Lung (tissue), 12 donors: ENCODE results near the gene IGFBP3. TPM values are rescaled to one million over a fixed set of nuclear protein-coding genes. Genes with fewer than 3 reads are reported as not detected.

Source experiments
- ATAC-seq: fragments of 200-7000 bp; cut with Tn5 transposase; one replicate; pipeline ENCODE4 v1.9.1; 2020; ENCODE audit warnings: moderate number of reproducible peaks; ENCODE audit not compliant: insufficient read depth, low FRiP score
- DNase-seq, 3 donors: peaks; one replicate each; pipeline ENCODE4 v3.0.0-alpha.2; 2013 to 2017
- H3K27ac ChIP-seq, 2 donors: one replicate each; pipeline ENCODE4 v1.5.1; 2013; ENCODE audit warnings: mild to moderate bottlenecking in 2 of 2, moderate library complexity in 2 of 2, control low read depth in 1 of 2, inconsistent platforms in 1 of 2, low read depth in 1 of 2, low read length in 1 of 2
- H3K27me3 ChIP-seq, 3 donors: one replicate each; pipeline ENCODE4 v1.5.1; 2013; ENCODE audit warnings: low read length in 2 of 3; ENCODE audit not compliant: control insufficient read depth in 3 of 3, insufficient read depth in 3 of 3
- H3K36me3 ChIP-seq, 4 donors: one replicate each; pipeline ENCODE4 v1.5.1; 2013; ENCODE audit warnings: low read length in 4 of 4, mild to moderate bottlenecking in 1 of 4, moderate library complexity in 1 of 4; ENCODE audit not compliant: control insufficient read depth in 4 of 4, insufficient read depth in 4 of 4
- H3K4me1 ChIP-seq, 5 donors: one replicate each; pipeline ENCODE4 v1.5.1; 2013; ENCODE audit warnings: low read length in 5 of 5, mild to moderate bottlenecking in 2 of 5, moderate library complexity in 1 of 5; ENCODE audit not compliant: control insufficient read depth in 5 of 5, insufficient read depth in 5 of 5
- H3K4me3 ChIP-seq: one replicate; pipeline ENCODE4 v1.5.1; 2013; ENCODE audit warnings: mild to moderate bottlenecking, control low read depth, moderate library complexity
- H3K9ac ChIP-seq, 2 donors: one replicate each; pipeline ENCODE4 v1.5.1; 2013; ENCODE audit warnings: low read length in 2 of 2, control low read depth in 1 of 2; ENCODE audit not compliant: insufficient read depth in 1 of 2
- H3K9me3 ChIP-seq, 4 donors: one replicate each; pipeline ENCODE4 v1.5.1; 2013; ENCODE audit warnings: low read length in 3 of 4, mild to moderate bottlenecking in 1 of 4, moderate library complexity in 1 of 4; ENCODE audit not compliant: control insufficient read depth in 4 of 4, insufficient read depth in 3 of 4
- WGBS, 2 donors: extraction: QIAGEN DNeasy Blood & Tissue Kit; methylation state at CpG; one replicate each; pipeline ENCODE4 v1.1.7; 2013; 5-methylcytosine and 5-hydroxymethylcytosine counted together
- polyA plus RNA-seq, 2 donors: library from polyadenylated mRNA; stranded (reverse); fragments of 200-250 nt; gene quantifications; one replicate each; pipeline ENCODE4 v1.2.1, GENCODE V29; 2013
- total RNA-seq, 2 donors: library from RNA; depleted of rRNA in 1 of 2; stranded (reverse); fragments of >200 nt in 1 of 2; gene quantifications; one replicate each; pipeline ENCODE4 v1.2.1, GENCODE V29; 2014 to 2021
- TF ChIP-seq, protein P1 (sequence below): IDR thresholded peaks from 2 replicates; pipeline ENCODE4 v1.5.1; 2012; ENCODE audit warnings: mild to moderate bottlenecking; ENCODE audit errors: control extremely low read depth, extremely low read depth
- donor health status: control.
- donor health status: control.
- donor health status: Bipolar disorder and iron deficiency.
- donor health status: healthy.
- donor health status: DM: yes; HTN: yes; CAD: no.

IGFBP3 gene
- total and polyA plus RNA-seq, 4 donors, result 29.2 to 76.5 (median 58.4) TPM

DNA sequence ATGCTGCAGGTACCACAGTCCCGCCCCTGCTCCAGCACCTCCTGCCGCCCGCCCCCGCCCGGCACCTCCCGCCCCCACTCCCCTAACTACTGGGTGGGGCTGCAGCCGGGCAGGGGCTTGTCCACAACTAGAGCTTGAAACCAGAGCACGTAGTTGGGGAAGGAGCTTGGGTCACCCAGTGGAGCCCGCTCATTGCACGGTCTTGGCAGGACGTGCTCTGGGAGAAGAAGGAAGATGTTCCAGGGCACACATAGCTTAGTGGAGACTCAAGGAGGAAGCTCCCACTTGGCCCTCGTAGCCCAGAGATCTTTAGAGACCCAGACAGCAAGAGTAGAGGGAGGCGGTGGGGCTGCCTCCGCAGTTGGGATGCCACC is 32.1 kb downstream of the IGFBP3 start:
- DNase-seq (peak in 1 of 3 donors; percentile 5), ATAC-seq (peak; percentile 9)
- H3K27me3 ChIP-seq, result peaks cover 7 to 27% (median 15%) of the 10 kb centered on the region in 3 donors
- TF ChIP-seq, protein P1, sequence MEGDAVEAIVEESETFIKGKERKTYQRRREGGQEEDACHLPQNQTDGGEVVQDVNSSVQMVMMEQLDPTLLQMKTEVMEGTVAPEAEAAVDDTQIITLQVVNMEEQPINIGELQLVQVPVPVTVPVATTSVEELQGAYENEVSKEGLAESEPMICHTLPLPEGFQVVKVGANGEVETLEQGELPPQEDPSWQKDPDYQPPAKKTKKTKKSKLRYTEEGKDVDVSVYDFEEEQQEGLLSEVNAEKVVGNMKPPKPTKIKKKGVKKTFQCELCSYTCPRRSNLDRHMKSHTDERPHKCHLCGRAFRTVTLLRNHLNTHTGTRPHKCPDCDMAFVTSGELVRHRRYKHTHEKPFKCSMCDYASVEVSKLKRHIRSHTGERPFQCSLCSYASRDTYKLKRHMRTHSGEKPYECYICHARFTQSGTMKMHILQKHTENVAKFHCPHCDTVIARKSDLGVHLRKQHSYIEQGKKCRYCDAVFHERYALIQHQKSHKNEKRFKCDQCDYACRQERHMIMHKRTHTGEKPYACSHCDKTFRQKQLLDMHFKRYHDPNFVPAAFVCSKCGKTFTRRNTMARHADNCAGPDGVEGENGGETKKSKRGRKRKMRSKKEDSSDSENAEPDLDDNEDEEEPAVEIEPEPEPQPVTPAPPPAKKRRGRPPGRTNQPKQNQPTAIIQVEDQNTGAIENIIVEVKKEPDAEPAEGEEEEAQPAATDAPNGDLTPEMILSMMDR, result no peak
- WGBS, 2 donors, result 17 to 18% methylated on average over 14 of the region's 14 CpGs
- no peak overlapping the region for H3K9ac ChIP-seq
- H3K27ac ChIP-seq, result no peak overlapping the region
- H3K4me1 ChIP-seq, result peaks cover 0 to 8% (median 0%) of the 10 kb centered on the region in 5 donors
- H3K4me3 ChIP-seq, result no peak overlapping the region
- H3K9me3 ChIP-seq, result peaks cover 0 to 3% (median 0%) of the 10 kb centered on the region in 4 donors
- H3K36me3 ChIP-seq, result no peaks in the 10 kb centered on the region

DNA sequence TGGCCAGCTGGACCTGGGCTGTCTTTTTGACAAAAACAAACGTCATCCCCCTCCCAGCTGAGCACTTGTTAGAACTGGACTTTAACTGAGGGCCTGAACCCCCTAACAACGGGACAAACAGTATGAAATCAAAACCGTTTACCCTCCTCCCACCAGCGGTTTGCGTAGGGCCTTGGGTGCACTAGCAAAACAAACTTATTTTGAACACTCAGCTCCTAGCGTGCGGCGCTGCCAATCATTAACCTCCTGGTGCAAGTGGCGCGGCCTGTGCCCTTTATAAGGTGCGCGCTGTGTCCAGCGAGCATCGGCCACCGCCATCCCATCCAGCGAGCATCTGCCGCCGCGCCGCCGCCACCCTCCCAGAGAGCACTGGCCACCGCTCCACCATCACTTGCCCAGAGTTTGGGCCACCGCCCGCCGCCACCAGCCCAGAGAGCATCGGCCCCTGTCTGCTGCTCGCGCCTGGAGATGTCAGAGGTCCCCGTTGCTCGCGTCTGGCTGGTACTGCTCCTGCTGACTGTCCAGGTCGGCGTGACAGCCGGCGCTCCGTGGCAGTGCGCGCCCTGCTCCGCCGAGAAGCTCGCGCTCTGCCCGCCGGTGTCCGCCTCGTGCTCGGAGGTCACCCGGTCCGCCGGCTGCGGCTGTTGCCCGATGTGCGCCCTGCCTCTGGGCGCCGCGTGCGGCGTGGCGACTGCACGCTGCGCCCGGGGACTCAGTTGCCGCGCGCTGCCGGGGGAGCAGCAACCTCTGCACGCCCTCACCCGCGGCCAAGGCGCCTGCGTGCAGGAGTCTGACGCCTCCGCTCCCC is 32.7 kb downstream of the IGFBP3 start, which contains the start of gene IGFBP1:
IGFBP1 (plus strand) TSS at position 304 of the 808 bp plus-strand sequence; CDS start at position 469, 165 bp downstream.
- Histone ChIP-seq H3K4me1 (peaks cover 0 to 8% (median 0%) of the 10 kb centered on the region in 5 donors), H3K4me3 (no peak within 1 kb of the TSS), H3K9ac (no peak within 1 kb of the TSS), H3K27me3 (peaks cover 7 to 27% (median 15%) of the 10 kb centered on the region in 3 donors), H3K9me3 (peaks cover 0 to 3% (median 0%) of the 10 kb centered on the region in 4 donors), H3K27ac (no peak within 1 kb of the TSS), H3K36me3 (no peaks in the 10 kb centered on the region)
- DNase-seq, result peak; percentile 10 to 39 (median 31)
- ATAC-seq, result no peak
- TF ChIP-seq, protein P1, result no peak
- 3 to 4% methylated on average over 65 to 73 of the region's 73 CpGs for WGBS, 2 donors

DNA sequence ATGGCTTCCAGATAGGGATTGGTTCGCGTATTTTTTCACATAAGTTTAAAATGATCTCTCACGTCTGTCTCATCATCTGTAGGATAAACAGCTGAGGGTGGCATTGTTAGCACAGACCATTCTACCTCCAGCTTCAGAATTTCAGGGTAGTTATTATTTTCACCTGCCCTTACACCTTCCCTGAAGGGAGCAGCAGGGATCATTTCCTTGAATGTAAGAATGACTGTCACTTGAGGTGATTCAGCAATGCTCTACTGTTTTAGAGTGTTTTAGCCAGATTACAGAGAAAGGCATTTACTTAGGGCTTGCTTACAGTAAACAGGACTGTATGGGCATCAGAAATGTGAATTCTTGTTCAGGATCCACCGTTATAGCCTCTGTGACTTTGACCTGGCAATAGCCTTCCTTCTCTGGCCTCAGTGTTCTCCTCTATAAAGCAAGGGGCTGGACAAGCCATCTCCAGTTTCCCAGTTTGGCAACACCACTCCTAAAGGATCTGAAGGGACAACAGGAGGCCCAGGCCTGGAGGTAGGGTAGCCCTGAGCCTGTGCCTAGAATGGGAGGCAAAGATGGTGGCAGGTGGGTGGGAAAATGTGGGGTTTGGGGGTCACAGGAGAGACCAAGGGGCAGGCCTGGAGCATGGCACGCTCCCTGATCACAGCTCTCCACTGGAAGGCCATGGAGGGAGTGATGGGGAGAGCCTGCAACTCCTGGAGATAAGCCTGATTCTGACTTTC is 34.0 kb downstream of the IGFBP3 start:
- DNase-seq (no peak), ATAC-seq (no peak)
- TF ChIP-seq, protein P1, result no peak
- no peak overlapping the region for H3K27ac ChIP-seq
- no peak overlapping the region for H3K9ac ChIP-seq
- H3K27me3 ChIP-seq, result peaks cover 7 to 27% (median 15%) of the 10 kb centered on the region in 3 donors
- H3K4me1 ChIP-seq, result peaks cover 0 to 8% (median 0%) of the 10 kb centered on the region in 5 donors
- H3K4me3 ChIP-seq, result no peak overlapping the region
- H3K9me3 ChIP-seq, result peaks cover 0 to 3% (median 0%) of the 10 kb centered on the region in 4 donors
- WGBS, 2 donors, result 92 to 93% methylated on average over 5 of the region's 5 CpGs
- H3K36me3 ChIP-seq, result no peaks in the 10 kb centered on the region
